BJ (cell line): Measurements from ENCODE around the gene AUH. TPM values are rescaled to one million over a fixed set of nuclear protein-coding genes. Genes with fewer than 3 reads are reported as not detected.

Experiments used
- CTCF ChIA-PET: fragments of 350-600 bp; formaldehyde crosslinking; extraction: SDS; loops from one replicate; lab custom pipeline; 2021; ENCODE audit warnings: antibody characterized with exemption, inconsistent platforms; lab: Yijun Ruan, JAX
- POLR2A ChIA-PET: fragments of 300-600 bp; sonication (Branson Sonifier 250); formaldehyde crosslinking; extraction: SDS; loops from one replicate; lab custom pipeline; 2021; ENCODE audit warnings: antibody characterized with exemption; lab: Charles Lee
- DNase-seq: peaks from one replicate; pipeline ENCODE4 v3.0.0-alpha.2; 2011; ENCODE audit warnings: low read depth
- H3K27me3 ChIP-seq: 2 replicates; pipeline ENCODE4 v1.6.0; 2011; ENCODE audit warnings: low read length; ENCODE audit not compliant: control insufficient read depth, insufficient read depth
- H3K36me3 ChIP-seq: 2 replicates; pipeline ENCODE4 v1.5.1; 2011; ENCODE audit warnings: low read length; ENCODE audit not compliant: control insufficient read depth, insufficient read depth
- H3K4me3 ChIP-seq: 2 replicates; pipeline ENCODE4 v1.5.1; 2011; ENCODE audit warnings: low read depth, mild to moderate bottlenecking, control low read depth, low read length
- CTCF ChIP-seq: IDR thresholded peaks from 2 replicates; pipeline ENCODE4 v1.5.1; 2011; ENCODE audit warnings: low read depth, mild to moderate bottlenecking, control low read depth, inconsistent platforms, low read length, moderate library complexity; ENCODE audit not compliant: insufficient read depth
- polyA plus RNA-seq: library from polyadenylated mRNA; depleted of rRNA; stranded (reverse); fragments of >200 nt; gene quantifications from 2 replicates; pipeline ENCODE4 v1.2.3, GENCODE V29; 2011

Gene AUH
- polyA plus RNA-seq, 1 experiment: 4.1 TPM

- Histone ChIP-seq H3K4me3 (no peak overlapping the region), H3K27me3 (no peaks in the 10 kb centered on the region), H3K36me3 (no peaks in the 10 kb centered on the region)
- no peak for TF ChIP-seq CTCF
- DNase-seq: no peak
- CTCF ChIA-PET: no interaction called here
- POLR2A ChIA-PET: no interaction called here
Measured at GRCh38 chr9:91211414-91211813, 150.3 kb downstream of the AUH start.

DNA sequence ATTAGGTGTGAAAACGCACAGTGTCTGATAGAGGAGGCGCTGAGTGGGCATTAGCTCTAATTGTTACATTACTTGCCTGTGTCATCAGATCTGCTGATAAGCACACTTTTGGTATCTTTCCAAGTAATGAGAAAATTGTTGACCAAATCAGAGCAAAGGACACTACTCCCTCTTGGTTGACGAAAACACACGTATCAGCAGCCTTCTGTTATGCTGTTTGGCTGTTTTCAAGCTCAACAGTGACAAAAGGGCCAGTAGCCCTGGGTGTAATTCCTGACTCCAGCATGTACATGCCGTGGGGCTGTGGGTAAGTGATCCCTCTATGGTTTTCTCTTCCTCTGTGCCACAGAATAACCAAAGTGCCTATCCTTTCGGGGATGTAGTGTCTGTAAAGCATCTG is 151.4 kb downstream of the AUH start:
- Histone ChIP-seq H3K27me3 (no peaks in the 10 kb centered on the region), H3K4me3 (no peak overlapping the region), H3K36me3 (no peaks in the 10 kb centered on the region)
- TF ChIP-seq CTCF: no peak
- POLR2A ChIA-PET: no interaction called here
- no peak for DNase-seq
- CTCF ChIA-PET: interaction anchor here (0.9 to 1.4 kb wide), 2 partner anchors 12 to 29 kb away, joined by 3 read pairs; no protein-coding TSS in a partner anchor

GRCh38 chr9:91208837-91209236 is 152.9 kb downstream of the AUH start:
- TF ChIP-seq CTCF: no peak

DNA sequence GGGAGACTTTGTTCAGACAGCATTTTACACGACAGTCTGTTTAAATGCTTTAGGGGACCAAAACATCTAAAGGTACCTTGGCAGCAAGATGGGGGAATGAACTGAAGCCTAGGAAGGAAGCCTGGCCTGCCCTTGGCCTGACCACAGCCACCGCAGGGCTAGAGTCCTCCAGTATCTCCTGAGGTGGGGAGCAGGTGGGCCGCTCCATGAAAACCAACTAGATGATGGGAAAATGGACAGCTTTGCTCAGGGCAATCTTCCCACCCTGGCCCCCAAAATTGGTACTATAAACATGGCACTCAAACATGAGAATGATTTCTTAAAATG is 153.3 kb downstream of the AUH start:
- POLR2A ChIA-PET: no interaction called here
- Histone ChIP-seq H3K36me3 (no peaks in the 10 kb centered on the region), H3K27me3 (no peaks in the 10 kb centered on the region), H3K4me3 (no peak overlapping the region)
- no peak for DNase-seq
- no peak for TF ChIP-seq CTCF
- CTCF ChIA-PET: no interaction called here

More at GRCh38 chr9:91208837-91209236, 152.9 kb downstream of the AUH start:
- Histone ChIP-seq H3K4me3 (no peak overlapping the region), H3K27me3 (no peaks in the 10 kb centered on the region), H3K36me3 (no peaks in the 10 kb centered on the region)
- POLR2A ChIA-PET: no interaction called here
- DNase-seq: no peak
- CTCF ChIA-PET: no interaction called here

DNA sequence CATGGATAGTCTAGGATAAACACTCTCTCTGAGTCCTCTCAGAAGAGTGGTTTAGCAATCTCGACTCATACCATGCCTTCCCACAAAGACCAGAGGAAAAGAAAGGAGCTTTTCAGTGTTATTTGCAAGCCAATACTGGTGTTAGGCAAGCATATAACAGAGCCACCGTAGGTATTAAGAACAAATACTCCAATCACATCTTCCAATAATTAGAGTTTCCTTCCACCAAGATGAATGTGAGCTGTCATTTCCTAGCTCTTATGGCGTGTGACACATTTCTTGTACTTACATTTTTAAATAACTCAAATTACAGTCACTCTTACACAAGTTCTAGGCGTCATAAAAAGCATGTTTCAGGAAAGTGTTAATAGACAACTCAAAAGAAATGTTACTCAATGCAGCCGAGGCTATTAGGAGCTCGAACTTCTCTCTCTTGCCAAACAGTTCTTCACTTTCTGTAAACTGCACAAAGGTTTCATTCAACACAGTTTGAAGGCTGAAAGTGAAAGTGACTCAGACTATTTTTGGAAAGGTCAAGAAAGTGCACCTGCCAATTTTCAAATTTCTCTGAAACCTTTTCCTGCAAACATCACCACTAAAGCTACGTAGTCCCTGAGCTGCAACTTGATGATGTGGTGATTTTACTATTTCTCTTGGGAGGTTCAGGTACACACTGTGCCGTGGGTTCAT is 153.8 kb downstream of the AUH start:
- Histone ChIP-seq H3K27me3 (no peaks in the 10 kb centered on the region), H3K4me3 (no peak overlapping the region), H3K36me3 (no peaks in the 10 kb centered on the region)
- no peak for DNase-seq
- TF ChIP-seq CTCF: no peak
- ChIA-PET CTCF (no interaction called here), POLR2A (interaction anchor here (0.6 kb wide), 1 partner anchor 216 kb away, joined by 6 read pairs; the partner anchor contains the start of gene NFIL3)
